ENCODE results near the gene FGFR1OP2. TPM values are rescaled to one million over a fixed set of nuclear protein-coding genes. Genes with fewer than 3 reads are reported as not detected.

The FGFR1OP2 gene
- total RNA-seq, 1 donor from 2014 or later: 39.2 TPM

- Histone ChIP-seq H3K36me3 (ENCODE audit: insufficient read depth, low read length) (peaks cover 9% of the 10 kb centered on the region), H2AFZ (ENCODE audit: low read depth, low read length) (no peak overlapping the region), H3K9me3 (ENCODE audit: insufficient read depth, low read depth, low read length) (no peaks in the 10 kb centered on the region), H4K20me1 (ENCODE audit: insufficient read depth, low read length) (peaks cover 11% of the 10 kb centered on the region), H3K9ac (ENCODE audit: low read length) (no peak overlapping the region), H3K4me2 (ENCODE audit: low read length) (no peak overlapping the region), H3K79me2 (ENCODE audit: insufficient read depth, low read length) (no peaks in the 10 kb centered on the region), H3K27ac (ENCODE audit: low read depth, low read length) (no peak overlapping the region), H3K4me1 (ENCODE audit: insufficient read depth, low read length) (no peaks in the 10 kb centered on the region), H3K27me3 (ENCODE audit: insufficient read depth, low read length) (no peaks in the 10 kb centered on the region), H3K4me3 (ENCODE audit: insufficient read depth, low read depth, low read length) (no peak overlapping the region)
- H3K27ac Mint-ChIP-seq (ENCODE audit: unreplicated experiment): no peak overlapping the region
- no peaks in the 10 kb centered on the region for H3K9me3 Mint-ChIP-seq (ENCODE audit: unreplicated experiment)
- FAIRE-seq (no peak), DNase-seq (ENCODE audit: low read depth) (no peak)
- no peaks in the 10 kb centered on the region for H3K27me3 Mint-ChIP-seq (ENCODE audit: low read depth, unreplicated experiment)
- TF ChIP-seq CTCF (IDR thresholded peaks at IDR 0.05; ENCODE audit: insufficient read depth, low read depth, low read length) (no peak), EZH2 (IDR thresholded peaks at IDR 0.05; ENCODE audit: insufficient read depth, low read length) (no peak)
- H3K4me1 Mint-ChIP-seq (ENCODE audit: low read depth, unreplicated experiment): no peaks in the 10 kb centered on the region
- peaks cover 16% of the 10 kb centered on the region for H3K36me3 Mint-ChIP-seq (ENCODE audit: low read depth, unreplicated experiment)
- no peak overlapping the region for H3K4me3 Mint-ChIP-seq (ENCODE audit: unreplicated experiment)
Observed at GRCh38 chr12:26991826-26992225, 53.6 kb downstream of the FGFR1OP2 start.

- H3K27me3 ChIP-seq (ENCODE audit: insufficient read depth, low read length): no peaks in the 10 kb centered on the region
- no peak overlapping the region for H3K27ac ChIP-seq (ENCODE audit: low read depth, low read length)
- no peak overlapping the region for H2AFZ ChIP-seq (ENCODE audit: low read depth, low read length)
- no peaks in the 10 kb centered on the region for H3K4me1 ChIP-seq (ENCODE audit: insufficient read depth, low read length)
- peaks cover 12% of the 10 kb centered on the region for H3K36me3 ChIP-seq (ENCODE audit: insufficient read depth, low read length)
- Mint-ChIP-seq H3K36me3 (ENCODE audit: low read depth, unreplicated experiment) (peaks cover 9% of the 10 kb centered on the region), H3K9me3 (ENCODE audit: unreplicated experiment) (no peaks in the 10 kb centered on the region), H3K4me3 (ENCODE audit: unreplicated experiment) (no peak overlapping the region), H3K4me1 (ENCODE audit: low read depth, unreplicated experiment) (no peaks in the 10 kb centered on the region), H3K27me3 (ENCODE audit: low read depth, unreplicated experiment) (no peaks in the 10 kb centered on the region), H3K27ac (ENCODE audit: unreplicated experiment) (no peak overlapping the region)
- H3K4me3 ChIP-seq (ENCODE audit: insufficient read depth, low read depth, low read length): no peak overlapping the region
- no peak overlapping the region for H3K9ac ChIP-seq (ENCODE audit: low read length)
- H3K9me3 ChIP-seq (ENCODE audit: insufficient read depth, low read depth, low read length): no peaks in the 10 kb centered on the region
- H3K4me2 ChIP-seq (ENCODE audit: low read length): no peak overlapping the region
- FAIRE-seq (no peak), DNase-seq (ENCODE audit: low read depth) (no peak)
- H4K20me1 ChIP-seq (ENCODE audit: insufficient read depth, low read length): peaks cover 5% of the 10 kb centered on the region
- no peaks in the 10 kb centered on the region for H3K79me2 ChIP-seq (ENCODE audit: insufficient read depth, low read length)
- TF ChIP-seq CTCF (IDR thresholded peaks at IDR 0.05; ENCODE audit: insufficient read depth, low read depth, low read length) (no peak), EZH2 (IDR thresholded peaks at IDR 0.05; ENCODE audit: insufficient read depth, low read length) (no peak)
Observed at GRCh38 chr12:26994109-26994508, 55.8 kb downstream of the FGFR1OP2 start.

- Histone ChIP-seq H3K79me2 (ENCODE audit: insufficient read depth, low read length) (no peaks in the 10 kb centered on the region), H3K27ac (ENCODE audit: low read depth, low read length) (no peak overlapping the region), H3K4me2 (ENCODE audit: low read length) (no peak overlapping the region), H3K9me3 (ENCODE audit: insufficient read depth, low read depth, low read length) (no peaks in the 10 kb centered on the region), H3K4me1 (ENCODE audit: insufficient read depth, low read length) (no peaks in the 10 kb centered on the region), H2AFZ (ENCODE audit: low read depth, low read length) (no peak overlapping the region), H3K4me3 (ENCODE audit: insufficient read depth, low read depth, low read length) (no peak overlapping the region), H4K20me1 (ENCODE audit: insufficient read depth, low read length) (peaks cover 14% of the 10 kb centered on the region), H3K9ac (ENCODE audit: low read length) (no peak overlapping the region), H3K36me3 (ENCODE audit: insufficient read depth, low read length) (peaks cover 12% of the 10 kb centered on the region), H3K27me3 (ENCODE audit: insufficient read depth, low read length) (no peaks in the 10 kb centered on the region)
- FAIRE-seq (no peak), DNase-seq (ENCODE audit: low read depth) (no peak)
- H3K27me3 Mint-ChIP-seq (ENCODE audit: low read depth, unreplicated experiment): no peaks in the 10 kb centered on the region
- no peak overlapping the region for H3K27ac Mint-ChIP-seq (ENCODE audit: unreplicated experiment)
- no peaks in the 10 kb centered on the region for H3K4me1 Mint-ChIP-seq (ENCODE audit: low read depth, unreplicated experiment)
- peaks cover 15% of the 10 kb centered on the region for H3K36me3 Mint-ChIP-seq (ENCODE audit: low read depth, unreplicated experiment)
- H3K9me3 Mint-ChIP-seq (ENCODE audit: unreplicated experiment): no peaks in the 10 kb centered on the region
- TF ChIP-seq CTCF (IDR thresholded peaks at IDR 0.05; ENCODE audit: insufficient read depth, low read depth, low read length): no peak
- TF ChIP-seq EZH2 (IDR thresholded peaks at IDR 0.05; ENCODE audit: insufficient read depth, low read length): no peak
- no peak overlapping the region for H3K4me3 Mint-ChIP-seq (ENCODE audit: unreplicated experiment)
Observed at GRCh38 chr12:26995706-26996105, 57.4 kb downstream of the FGFR1OP2 start.

Data from astrocyte (in vitro differentiated cells and primary cell).